Measurements from ENCODE around the gene DARS1. TPM values are rescaled to one million over a fixed set of nuclear protein-coding genes. Genes with fewer than 3 reads are reported as not detected.

DARS1 gene
- total and polyA plus RNA-seq, 2 experiments from 2014 or later: 115 to 148 TPM

GRCh38 chr2:135945526-135945925 lies 39.9 kb downstream of the DARS1 start:
- peaks cover 25% of the 10 kb centered on the region for H3K36me3 Mint-ChIP-seq (ENCODE audit: low read depth)
- no peak overlapping the region for H3K27ac Mint-ChIP-seq
- no peaks in the 10 kb centered on the region; the same call in 1 of the 2 replicates for H4K20me1 ChIP-seq (replicated peaks; ENCODE audit: insufficient read depth)
- DNase-seq (ENCODE audit: low spot score) (no peak), ATAC-seq (no peak)
- H3K4me2 ChIP-seq: no peak overlapping the region
- no peaks in the 10 kb centered on the region for H3K27me3 ChIP-seq (ENCODE audit: insufficient read depth)
- H3K9me2 ChIP-seq (ENCODE audit: insufficient read depth): no peaks in the 10 kb centered on the region
- H3K27ac ChIP-seq (ENCODE audit: low read depth): no peak overlapping the region
- H3K27me3 Mint-ChIP-seq (ENCODE audit: insufficient read depth, low read depth, poor library complexity): no peaks in the 10 kb centered on the region
- peaks cover 11% of the 10 kb centered on the region; the same call in 2 of the 3 replicates for H3K9me3 Mint-ChIP-seq
- no peaks in the 10 kb centered on the region; the same call in 1 of the 2 replicates for H3K4me1 ChIP-seq (ENCODE audit: insufficient read depth)
- 0 out of 2 replicates have a peak, but pooled peaks cover 4% of the 10 kb centered on the region for H3K36me3 ChIP-seq (ENCODE audit: insufficient read depth)
- no peak overlapping the region for H3K4me3 Mint-ChIP-seq
- no peaks in the 10 kb centered on the region for H3F3A ChIP-seq (replicated peaks; ENCODE audit: low read depth)
- no peak overlapping the region for H3K4me3 ChIP-seq
- H2AFZ ChIP-seq: no peak overlapping the region
- peaks cover 26% of the 10 kb centered on the region; the same call in 1 of the 2 replicates for H3K79me2 ChIP-seq (replicated peaks; ENCODE audit: insufficient read depth)
- TF ChIP-seq STAT1 (IDR thresholded peaks at IDR 0.05; ENCODE audit: unreplicated experiment): no peak
- TF ChIP-seq ZNF331 (CRISPR knock-in tag; IDR thresholded peaks at IDR 0.05; ENCODE audit: low read depth): no peak
- no peak for TF ChIP-seq ZNF462 (CRISPR knock-in tag; IDR thresholded peaks at IDR 0.05)
- no peak for TF ChIP-seq NANOG (IDR thresholded peaks at IDR 0.05; ENCODE audit: borderline replicate concordance)
- TF ChIP-seq ZNF114 (CRISPR knock-in tag; IDR thresholded peaks at IDR 0.05): no peak
- TF ChIP-seq EZH2phosphoT487 (IDR thresholded peaks at IDR 0.05; ENCODE audit: unreplicated experiment): no peak
- no peak for TF ChIP-seq EZH2 (IDR thresholded peaks at IDR 0.05; ENCODE audit: low read depth, unreplicated experiment)
- no peak for TF ChIP-seq REST (IDR thresholded peaks at IDR 0.05; ENCODE audit: unreplicated experiment)
- no peak for TF ChIP-seq ETS1 (IDR thresholded peaks at IDR 0.05)
- no peak for TF ChIP-seq CTCF (conservative IDR thresholded peaks at IDR 0.05; ENCODE audit: low read depth in 2 of 2)
- no peak for TF ChIP-seq JUNB (IDR thresholded peaks at IDR 0.05; ENCODE audit: unreplicated experiment)
- TF ChIP-seq POLR2AphosphoS5 (IDR thresholded peaks at IDR 0.05; ENCODE audit: low read depth): no peak
- TF ChIP-seq CREB1 (CRISPR knock-in tag; IDR thresholded peaks at IDR 0.05; ENCODE audit: low read depth): no peak
- peaks cover 4% of the 10 kb centered on the region; the same call in 2 of the 3 replicates for H3K4me1 Mint-ChIP-seq

Measured in GM23338 (cell line).